HG02798 (cell line): ENCODE results near the gene STXBP5L.
"Not testable (repeated sequence)": the region's sequence is repeated elsewhere in the genome, so short reads cannot be mapped to it uniquely, and the experiment has no call there.

Experiments used
- ATAC-seq: cut with Tn5 transposase; IDR thresholded peaks from one replicate; pipeline ENCODE4 v1.9.1; 2021; ENCODE audit warnings: mild to moderate bottlenecking; ENCODE audit not compliant: unreplicated experiment, poor library complexity

The STXBP5L gene

GRCh38 chr3:120988994-120989393, 81.0 kb downstream of the STXBP5L start:
- no peak for ATAC-seq

GRCh38 chr3:121018917-121019321, 110.9 kb downstream of the STXBP5L start:
- no peak for ATAC-seq

GRCh38 chr3:121063628-121064027, 155.6 kb downstream of the STXBP5L start:
- no peak for ATAC-seq

- ATAC-seq = no peak
Measured at GRCh38 chr3:121064121-121064520, 156.1 kb downstream of the STXBP5L start.

- no peak for ATAC-seq
Measured at GRCh38 chr3:121072133-121072532, 164.1 kb downstream of the STXBP5L start.

GRCh38 chr3:121073011-121073410, 165.0 kb downstream of the STXBP5L start:
- no peak for ATAC-seq

- ATAC-seq = no peak
Measured at GRCh38 chr3:121075191-121075590, 167.2 kb downstream of the STXBP5L start.

GRCh38 chr3:121078378-121079101, 170.5 kb downstream of the STXBP5L start:
- ATAC-seq = not testable (repeated sequence)

- ATAC-seq = no peak
Measured at GRCh38 chr3:121096953-121097352, 188.9 kb downstream of the STXBP5L start.

GRCh38 chr3:121111086-121111485, 203.1 kb downstream of the STXBP5L start:
- ATAC-seq = not testable (repeated sequence)

- no peak for ATAC-seq
Measured at GRCh38 chr3:121111914-121112612, 204.1 kb downstream of the STXBP5L start.

- no peak for ATAC-seq
Measured at GRCh38 chr3:121126033-121126706, 218.2 kb downstream of the STXBP5L start.

- ATAC-seq = no peak
Measured at GRCh38 chr3:121126707-121127035, 218.7 kb downstream of the STXBP5L start.

GRCh38 chr3:121152573-121152972, 244.6 kb downstream of the STXBP5L start:
- ATAC-seq = no peak

GRCh38 chr3:121153851-121154250, 245.8 kb downstream of the STXBP5L start:
- no peak for ATAC-seq

GRCh38 chr3:121155028-121155427, 247.0 kb downstream of the STXBP5L start:
- ATAC-seq = no peak

- ATAC-seq = no peak
Measured at GRCh38 chr3:121165397-121165837, 257.4 kb downstream of the STXBP5L start.

- no peak for ATAC-seq
Measured at GRCh38 chr3:121167374-121168139, 259.6 kb downstream of the STXBP5L start.

- ATAC-seq = no peak
Measured at GRCh38 chr3:121175083-121175482, 267.1 kb downstream of the STXBP5L start.

- ATAC-seq = not testable (repeated sequence)
Measured at GRCh38 chr3:121190626-121191025, 282.6 kb downstream of the STXBP5L start.

GRCh38 chr3:121202573-121202972, 294.6 kb downstream of the STXBP5L start:
- no peak for ATAC-seq
